ENCODE data around the gene INPP4B. TPM values are rescaled to one million over a fixed set of nuclear protein-coding genes. Genes with fewer than 3 reads are reported as not detected.

The INPP4B gene
- total RNA-seq, 1 experiment from 2014 or later: 25.2 TPM

- no peak overlapping the region for H3K27ac ChIP-seq
- DNase-seq: no peak
- no peak overlapping the region for H3K4me3 ChIP-seq
- no peaks in the 10 kb centered on the region for H3K9me3 ChIP-seq (replicated peaks)
- H3K36me3 ChIP-seq: peaks cover 9% of the 10 kb centered on the region
- no peaks in the 10 kb centered on the region for H3K4me1 ChIP-seq
- H3K27me3 ChIP-seq: no peaks in the 10 kb centered on the region
Observed at GRCh38 chr4:142129931-142130330, 716.2 kb downstream of the INPP4B start.

- no peak for DNase-seq
- Histone ChIP-seq H3K4me1 (no peaks in the 10 kb centered on the region), H3K27ac (no peak overlapping the region), H3K36me3 (peaks cover 9% of the 10 kb centered on the region), H3K4me3 (no peak overlapping the region), H3K9me3 (replicated peaks) (no peaks in the 10 kb centered on the region), H3K27me3 (no peaks in the 10 kb centered on the region)
Observed at GRCh38 chr4:142129473-142129872, 716.6 kb downstream of the INPP4B start.

GRCh38 chr4:142128529-142128928 lies 717.6 kb downstream of the INPP4B start:
- Histone ChIP-seq H3K36me3 (peaks cover 9% of the 10 kb centered on the region), H3K4me3 (no peak overlapping the region), H3K27me3 (no peaks in the 10 kb centered on the region), H3K27ac (no peak overlapping the region), H3K4me1 (no peaks in the 10 kb centered on the region), H3K9me3 (replicated peaks) (no peaks in the 10 kb centered on the region)
- DNase-seq: no peak

GRCh38 chr4:142126890-142127497 lies 719.1 kb downstream of the INPP4B start:
- Histone ChIP-seq H3K27ac (no peak overlapping the region), H3K9me3 (replicated peaks) (no peaks in the 10 kb centered on the region), H3K4me1 (no peaks in the 10 kb centered on the region), H3K27me3 (no peaks in the 10 kb centered on the region), H3K36me3 (peaks cover 16% of the 10 kb centered on the region), H3K4me3 (no peak overlapping the region)
- peak; percentile 42 to 80 for DNase-seq

- peaks cover 17% of the 10 kb centered on the region for H3K36me3 ChIP-seq
- H3K4me1 ChIP-seq: no peaks in the 10 kb centered on the region
- H3K9me3 ChIP-seq (replicated peaks): no peaks in the 10 kb centered on the region
- H3K27me3 ChIP-seq: no peaks in the 10 kb centered on the region
- H3K27ac ChIP-seq: no peak overlapping the region
- no peak overlapping the region for H3K4me3 ChIP-seq
- no peak for DNase-seq
Observed at GRCh38 chr4:142124874-142125273, 721.2 kb downstream of the INPP4B start.

- no peak overlapping the region for H3K27ac ChIP-seq
- H3K27me3 ChIP-seq: no peaks in the 10 kb centered on the region
- H3K36me3 ChIP-seq: peaks cover 9% of the 10 kb centered on the region; the same call in 1 of the 2 replicates
- no peak for DNase-seq
- no peaks in the 10 kb centered on the region for H3K4me1 ChIP-seq
- no peaks in the 10 kb centered on the region for H3K9me3 ChIP-seq (replicated peaks)
- H3K4me3 ChIP-seq: no peak overlapping the region
Observed at GRCh38 chr4:142121448-142122350, 724.4 kb downstream of the INPP4B start.

- no peak overlapping the region for H3K4me3 ChIP-seq
- peaks cover 9% of the 10 kb centered on the region; the same call in 1 of the 2 replicates for H3K36me3 ChIP-seq
- DNase-seq: no peak
- H3K27ac ChIP-seq: no peak overlapping the region
- no peaks in the 10 kb centered on the region for H3K9me3 ChIP-seq (replicated peaks)
- no peaks in the 10 kb centered on the region for H3K27me3 ChIP-seq
- no peaks in the 10 kb centered on the region for H3K4me1 ChIP-seq
Observed at GRCh38 chr4:142120921-142121320, 725.2 kb downstream of the INPP4B start.

- H3K27me3 ChIP-seq: no peaks in the 10 kb centered on the region
- no peak for DNase-seq
- H3K27ac ChIP-seq: no peak overlapping the region
- no peaks in the 10 kb centered on the region for H3K4me1 ChIP-seq
- no peaks in the 10 kb centered on the region for H3K9me3 ChIP-seq (replicated peaks)
- no peak overlapping the region for H3K4me3 ChIP-seq
- peaks cover 7% of the 10 kb centered on the region for H3K36me3 ChIP-seq
Observed at GRCh38 chr4:142112451-142112850, 733.6 kb downstream of the INPP4B start.

GRCh38 chr4:142110136-142110535 lies 736.0 kb downstream of the INPP4B start:
- Histone ChIP-seq H3K4me3 (no peak overlapping the region), H3K9me3 (replicated peaks) (no peaks in the 10 kb centered on the region), H3K27ac (no peak overlapping the region), H3K4me1 (no peaks in the 10 kb centered on the region), H3K36me3 (peaks cover 9% of the 10 kb centered on the region), H3K27me3 (no peaks in the 10 kb centered on the region)
- DNase-seq: no peak

GRCh38 chr4:142104041-142104440 lies 742.1 kb downstream of the INPP4B start:
- Histone ChIP-seq H3K27ac (no peak overlapping the region), H3K4me3 (no peak overlapping the region), H3K4me1 (no peaks in the 10 kb centered on the region), H3K9me3 (replicated peaks) (no peaks in the 10 kb centered on the region), H3K27me3 (no peaks in the 10 kb centered on the region), H3K36me3 (peaks cover 2% of the 10 kb centered on the region; the same call in 1 of the 2 replicates)
- no peak for DNase-seq

- H3K36me3 ChIP-seq: no peaks in the 10 kb centered on the region
- no peak for DNase-seq
- no peaks in the 10 kb centered on the region for H3K27me3 ChIP-seq
- H3K27ac ChIP-seq: no peak overlapping the region
- no peak overlapping the region for H3K4me3 ChIP-seq
- no peaks in the 10 kb centered on the region for H3K9me3 ChIP-seq (replicated peaks)
- no peaks in the 10 kb centered on the region for H3K4me1 ChIP-seq
Observed at GRCh38 chr4:142101401-142101800, 744.7 kb downstream of the INPP4B start.

- no peaks in the 10 kb centered on the region for H3K27me3 ChIP-seq
- no peaks in the 10 kb centered on the region for H3K4me1 ChIP-seq
- no peaks in the 10 kb centered on the region for H3K9me3 ChIP-seq (replicated peaks)
- no peak for DNase-seq
- H3K36me3 ChIP-seq: no peaks in the 10 kb centered on the region
- no peak overlapping the region for H3K4me3 ChIP-seq
- no peak overlapping the region for H3K27ac ChIP-seq
Observed at GRCh38 chr4:142100941-142101340, 745.2 kb downstream of the INPP4B start.

GRCh38 chr4:142098900-142099545 lies 747.1 kb downstream of the INPP4B start:
- H3K36me3 ChIP-seq: no peaks in the 10 kb centered on the region
- no peak overlapping the region for H3K4me3 ChIP-seq
- H3K9me3 ChIP-seq (replicated peaks): no peaks in the 10 kb centered on the region
- no peak for DNase-seq
- H3K4me1 ChIP-seq: no peaks in the 10 kb centered on the region
- no peak overlapping the region for H3K27ac ChIP-seq
- no peaks in the 10 kb centered on the region for H3K27me3 ChIP-seq

GRCh38 chr4:142098380-142098779 lies 747.7 kb downstream of the INPP4B start:
- Histone ChIP-seq H3K27me3 (no peaks in the 10 kb centered on the region), H3K27ac (no peak overlapping the region), H3K36me3 (no peaks in the 10 kb centered on the region), H3K4me1 (no peaks in the 10 kb centered on the region), H3K4me3 (no peak overlapping the region), H3K9me3 (replicated peaks) (no peaks in the 10 kb centered on the region)
- no peak for DNase-seq

- H3K36me3 ChIP-seq: no peaks in the 10 kb centered on the region
- H3K9me3 ChIP-seq (replicated peaks): no peaks in the 10 kb centered on the region
- H3K27me3 ChIP-seq: no peaks in the 10 kb centered on the region
- no peak overlapping the region for H3K4me3 ChIP-seq
- no peak overlapping the region for H3K27ac ChIP-seq
- H3K4me1 ChIP-seq: no peaks in the 10 kb centered on the region
- no peak for DNase-seq
Observed at GRCh38 chr4:142097015-142097414, 749.1 kb downstream of the INPP4B start.
